Endodermal cell (in vitro differentiated cells): Measurements from ENCODE around the gene DMGDH. TPM values are rescaled to one million over a fixed set of nuclear protein-coding genes. Genes with fewer than 3 reads are reported as not detected.

ENCODE experiments used
- DNase-seq: peaks from one replicate; pipeline ENCODE4 v3.0.0-alpha.2; 2017
- H3K27ac ChIP-seq: 2 replicates; pipeline ENCODE4 v1.5.1; 2013; ENCODE audit warnings: mild to moderate bottlenecking, low read depth, low read length, moderate library complexity
- H3K27me3 ChIP-seq: 2 replicates; pipeline ENCODE4 v1.6.1; 2013; ENCODE audit warnings: mild to moderate bottlenecking, low read length, moderate library complexity; ENCODE audit not compliant: insufficient read depth, control insufficient read depth, poor library complexity, severe bottlenecking
- H3K36me3 ChIP-seq: 2 replicates; pipeline ENCODE4 v1.7.0; 2013; ENCODE audit warnings: mild to moderate bottlenecking, low read length, moderate library complexity; ENCODE audit not compliant: control insufficient read depth, insufficient read depth
- H3K4me1 ChIP-seq: one replicate; pipeline ENCODE4 v1.7.0; 2013; ENCODE audit warnings: low read length; ENCODE audit not compliant: control insufficient read depth, insufficient read depth
- H3K4me3 ChIP-seq: 2 replicates; pipeline ENCODE4 v1.5.1; 2013; ENCODE audit warnings: mild to moderate bottlenecking, low read length, moderate library complexity
- H3K9ac ChIP-seq: 2 replicates; pipeline ENCODE4 v1.6.1; 2013; ENCODE audit warnings: mild to moderate bottlenecking, low read length, moderate library complexity; ENCODE audit not compliant: poor library complexity, severe bottlenecking; ENCODE audit errors: extremely low read depth
- H3K9me3 ChIP-seq: 2 replicates; pipeline ENCODE4 v1.6.1; 2013; ENCODE audit warnings: mild to moderate bottlenecking, low read length, moderate library complexity; ENCODE audit not compliant: control insufficient read depth
- H3K27ac Mint-ChIP-seq: 2 replicates; pipeline ENCODE4 v1.8.0; 2020; ENCODE audit warnings: mixed read lengths
- H3K27me3 Mint-ChIP-seq: 2 replicates; pipeline ENCODE4 v1.8.0; 2021; ENCODE audit warnings: mild to moderate bottlenecking, mixed read lengths; ENCODE audit not compliant: insufficient read depth
- H3K36me3 Mint-ChIP-seq: 2 replicates; pipeline ENCODE4 v1.8.0; 2020; ENCODE audit warnings: low read depth, mixed read lengths
- H3K4me1 Mint-ChIP-seq: 2 replicates; pipeline ENCODE4 v1.8.0; 2020; ENCODE audit warnings: mixed read lengths
- H3K4me3 Mint-ChIP-seq: 2 replicates; pipeline ENCODE4 v1.8.0; 2020; ENCODE audit warnings: mild to moderate bottlenecking, moderate library complexity, mixed read lengths
- H3K9me3 Mint-ChIP-seq: 2 replicates; pipeline ENCODE4 v1.8.0; 2020; ENCODE audit warnings: mild to moderate bottlenecking, mixed read lengths
- WGBS, 2 experiments: methylation state at CpG; one replicate each; pipeline versions ENCODE4 v1.1.5 to v1.1.7; 2013; ENCODE audit warnings: missing lambda C conversion rate in 2 of 2, mixed read lengths in 1 of 2; ENCODE audit not compliant: insufficient coverage in 1 of 2, insufficient read length in 1 of 2; 5-methylcytosine and 5-hydroxymethylcytosine counted together
- total RNA-seq, 2 donors: library from RNA; stranded (reverse); fragmentation: NEBNext Ultra II Directional in 1 of 2; extraction: Animal tissue kit (Norgen Biotek cat#: 25700) in 1 of 2; gene quantifications; 2 replicates in 1 of 2; 3 replicates in 1 of 2; pipeline ENCODE4 v1.2.1, GENCODE V29; 2021
- TF ChIP-seq, protein P1 (sequence below): fragments of 200-600 bp; sonication (generic); conservative IDR thresholded peaks from 2 replicates; pipeline ENCODE4 v1.5.0; 2021; ENCODE audit warnings: antibody characterized with exemption, mild to moderate bottlenecking

DMGDH gene
- total RNA-seq, 2 donors from 2014 or later = 0.73 to 4.7 TPM

DNA sequence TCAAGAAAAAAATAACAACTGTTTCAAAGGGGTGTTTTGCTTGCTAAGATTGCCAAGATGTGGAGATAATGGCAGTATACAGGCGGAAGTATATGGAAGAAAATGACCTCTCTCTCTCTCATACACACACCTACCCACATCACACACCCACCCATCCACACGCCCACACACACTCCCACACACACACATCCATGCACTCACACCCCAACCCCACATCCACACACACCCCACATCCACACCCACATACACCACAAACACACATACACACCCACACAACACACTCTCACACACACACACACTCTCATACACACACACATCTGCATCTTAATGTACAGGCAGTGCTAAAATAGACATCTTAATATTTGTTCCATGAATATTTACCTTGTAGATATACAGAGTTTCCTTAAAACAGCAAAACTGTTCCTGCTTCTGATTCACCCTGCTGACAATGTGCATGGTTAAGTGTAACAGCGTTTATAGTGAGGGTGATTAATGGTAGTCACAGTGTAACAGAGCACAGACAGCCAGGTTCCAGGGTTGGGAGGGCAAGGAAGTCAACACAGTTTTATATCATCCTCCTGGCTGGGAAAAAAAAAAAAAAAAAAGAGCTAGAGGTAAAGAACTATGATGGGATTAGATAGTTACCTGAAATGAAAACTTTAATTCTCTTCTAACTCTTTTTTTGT lies 8.3 kb upstream of the DMGDH start:
- no peaks in the 10 kb centered on the region for H3K4me1 Mint-ChIP-seq
- no peak for DNase-seq

DNA sequence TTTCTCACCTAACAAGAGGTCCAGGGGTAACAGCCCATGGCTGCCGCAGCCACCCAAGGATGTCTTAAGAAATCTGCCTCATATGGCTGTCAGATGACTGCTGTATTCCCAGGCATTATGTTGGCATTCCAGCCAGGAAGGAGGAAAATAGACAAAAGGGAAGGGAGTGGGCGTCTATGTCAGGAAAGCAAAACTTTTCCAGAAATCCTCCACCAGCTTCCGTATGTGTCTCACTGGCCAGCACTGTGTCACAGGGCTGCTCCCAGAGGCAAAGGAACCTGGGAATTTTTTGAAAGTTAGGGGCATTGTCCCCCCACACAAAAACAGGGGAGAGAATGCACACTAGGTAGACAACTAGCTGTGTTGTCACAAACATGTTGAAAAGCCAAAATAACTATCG lies 7.3 kb upstream of the DMGDH start:
- H3K36me3 Mint-ChIP-seq = peaks cover 2% of the 10 kb centered on the region
- H3K27ac ChIP-seq = no peak overlapping the region
- TF ChIP-seq, protein P1, sequence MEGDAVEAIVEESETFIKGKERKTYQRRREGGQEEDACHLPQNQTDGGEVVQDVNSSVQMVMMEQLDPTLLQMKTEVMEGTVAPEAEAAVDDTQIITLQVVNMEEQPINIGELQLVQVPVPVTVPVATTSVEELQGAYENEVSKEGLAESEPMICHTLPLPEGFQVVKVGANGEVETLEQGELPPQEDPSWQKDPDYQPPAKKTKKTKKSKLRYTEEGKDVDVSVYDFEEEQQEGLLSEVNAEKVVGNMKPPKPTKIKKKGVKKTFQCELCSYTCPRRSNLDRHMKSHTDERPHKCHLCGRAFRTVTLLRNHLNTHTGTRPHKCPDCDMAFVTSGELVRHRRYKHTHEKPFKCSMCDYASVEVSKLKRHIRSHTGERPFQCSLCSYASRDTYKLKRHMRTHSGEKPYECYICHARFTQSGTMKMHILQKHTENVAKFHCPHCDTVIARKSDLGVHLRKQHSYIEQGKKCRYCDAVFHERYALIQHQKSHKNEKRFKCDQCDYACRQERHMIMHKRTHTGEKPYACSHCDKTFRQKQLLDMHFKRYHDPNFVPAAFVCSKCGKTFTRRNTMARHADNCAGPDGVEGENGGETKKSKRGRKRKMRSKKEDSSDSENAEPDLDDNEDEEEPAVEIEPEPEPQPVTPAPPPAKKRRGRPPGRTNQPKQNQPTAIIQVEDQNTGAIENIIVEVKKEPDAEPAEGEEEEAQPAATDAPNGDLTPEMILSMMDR = no peak
- H3K27me3 ChIP-seq = no peaks in the 10 kb centered on the region
- H3K4me3 ChIP-seq = no peak overlapping the region
- DNase-seq = no peak
- peaks cover 12% of the 10 kb centered on the region for H3K9me3 ChIP-seq
- H3K27ac Mint-ChIP-seq = no peak overlapping the region
- H3K27me3 Mint-ChIP-seq = peaks cover 13% of the 10 kb centered on the region
- H3K9ac ChIP-seq = no peak overlapping the region
- H3K4me1 ChIP-seq = no peaks in the 10 kb centered on the region
- no peaks in the 10 kb centered on the region for H3K36me3 ChIP-seq
- H3K4me1 Mint-ChIP-seq = no peaks in the 10 kb centered on the region
- no peak overlapping the region for H3K4me3 Mint-ChIP-seq
- peaks cover 22% of the 10 kb centered on the region for H3K9me3 Mint-ChIP-seq
- 91 to 96% methylated on average over 3 to 4 of the region's 4 CpGs for WGBS, 2 experiments

More for the DNA sequence above, 8.3 kb upstream of the DMGDH start:
- Histone ChIP-seq H3K27me3 (no peaks in the 10 kb centered on the region), H3K36me3 (no peaks in the 10 kb centered on the region), H3K4me3 (no peak overlapping the region), H3K9me3 (peaks cover 12% of the 10 kb centered on the region), H3K27ac (no peak overlapping the region), H3K4me1 (no peaks in the 10 kb centered on the region), H3K9ac (no peak overlapping the region)
- no peak overlapping the region for H3K4me3 Mint-ChIP-seq
- H3K27me3 Mint-ChIP-seq = peaks cover 10% of the 10 kb centered on the region
- no peaks in the 10 kb centered on the region for H3K36me3 Mint-ChIP-seq
- WGBS, 2 experiments = 81 to 88% methylated on average over 2 of the region's 3 CpGs
- H3K9me3 Mint-ChIP-seq = peaks cover 20% of the 10 kb centered on the region
- H3K27ac Mint-ChIP-seq = no peak overlapping the region
- TF ChIP-seq, protein P1 = no peak

DNA sequence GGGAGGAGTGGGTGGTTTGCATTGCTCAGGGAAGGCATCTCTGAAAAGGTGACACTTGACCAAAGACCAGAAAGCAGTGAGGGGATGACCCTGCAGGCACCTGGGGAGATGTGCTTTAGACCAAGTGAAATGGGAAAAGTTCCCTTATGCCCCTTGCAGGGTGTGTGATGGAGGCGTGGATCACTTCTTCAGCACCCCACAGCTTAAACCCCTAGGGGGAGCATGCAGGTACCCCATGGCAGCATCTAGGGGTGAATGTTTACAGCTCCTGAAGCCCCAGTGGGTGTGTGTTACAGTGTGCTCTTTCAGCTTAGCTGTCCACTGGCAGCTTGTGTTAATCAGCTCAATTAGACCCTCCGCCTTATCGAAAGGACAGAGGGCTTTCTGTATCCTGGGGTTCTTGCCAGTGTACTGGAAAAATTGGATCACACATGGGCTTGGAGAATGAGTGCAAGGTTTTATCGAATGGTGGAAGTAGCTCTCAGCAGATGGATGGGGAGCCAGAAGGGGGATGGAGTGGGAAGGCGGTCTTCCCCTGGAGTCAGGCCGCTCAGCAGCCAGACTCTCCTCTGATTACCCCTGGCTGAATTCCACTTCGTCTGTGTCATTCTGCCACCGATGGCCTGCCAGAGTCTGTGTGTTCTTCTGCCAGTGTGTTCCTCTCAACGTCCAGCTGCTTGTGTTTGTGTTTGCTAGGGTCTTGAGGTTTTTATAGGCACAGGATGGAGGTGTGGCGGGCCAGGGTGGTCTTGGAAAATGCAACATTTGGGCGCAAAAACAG lies 6.4 kb upstream of the DMGDH start:
- Mint-ChIP-seq H3K27ac (no peak overlapping the region), H3K4me3 (no peak overlapping the region), H3K36me3 (peaks cover 2% of the 10 kb centered on the region), H3K27me3 (peaks cover 13% of the 10 kb centered on the region), H3K9me3 (peaks cover 22% of the 10 kb centered on the region), H3K4me1 (peaks cover 7% of the 10 kb centered on the region)
- Histone ChIP-seq H3K36me3 (no peaks in the 10 kb centered on the region), H3K9me3 (peaks cover 12% of the 10 kb centered on the region), H3K9ac (no peak overlapping the region), H3K4me1 (no peaks in the 10 kb centered on the region), H3K27ac (no peak overlapping the region), H3K4me3 (no peak overlapping the region), H3K27me3 (no peaks in the 10 kb centered on the region)
- 89 to 100% methylated on average over 2 to 11 of the region's 11 CpGs for WGBS, 2 experiments
- TF ChIP-seq, protein P1 = no peak
- DNase-seq = no peak
